Measurements from ENCODE around the gene ADAMTS3. TPM values are rescaled to one million over a fixed set of nuclear protein-coding genes. Genes with fewer than 3 reads are reported as not detected.

ADAMTS3 gene
- total and polyA plus RNA-seq, 9 of the 15 experiments (the other 6 are each of a cell fraction or from before 2014, with no cell fraction given) = 4.0 to 18.0 (median 12.1) TPM

GRCh38 chr4:72582853-72583252, 13.8 kb upstream of the ADAMTS3 start (continued):
- TF ChIP-seq ZNF780A (CRISPR knock-in tag; IDR thresholded peaks at IDR 0.05) = no peak
- no peak for TF ChIP-seq ZFP30 (CRISPR knock-in tag; IDR thresholded peaks at IDR 0.05; ENCODE audit: borderline replicate concordance)
- TF ChIP-seq, protein P1, sequence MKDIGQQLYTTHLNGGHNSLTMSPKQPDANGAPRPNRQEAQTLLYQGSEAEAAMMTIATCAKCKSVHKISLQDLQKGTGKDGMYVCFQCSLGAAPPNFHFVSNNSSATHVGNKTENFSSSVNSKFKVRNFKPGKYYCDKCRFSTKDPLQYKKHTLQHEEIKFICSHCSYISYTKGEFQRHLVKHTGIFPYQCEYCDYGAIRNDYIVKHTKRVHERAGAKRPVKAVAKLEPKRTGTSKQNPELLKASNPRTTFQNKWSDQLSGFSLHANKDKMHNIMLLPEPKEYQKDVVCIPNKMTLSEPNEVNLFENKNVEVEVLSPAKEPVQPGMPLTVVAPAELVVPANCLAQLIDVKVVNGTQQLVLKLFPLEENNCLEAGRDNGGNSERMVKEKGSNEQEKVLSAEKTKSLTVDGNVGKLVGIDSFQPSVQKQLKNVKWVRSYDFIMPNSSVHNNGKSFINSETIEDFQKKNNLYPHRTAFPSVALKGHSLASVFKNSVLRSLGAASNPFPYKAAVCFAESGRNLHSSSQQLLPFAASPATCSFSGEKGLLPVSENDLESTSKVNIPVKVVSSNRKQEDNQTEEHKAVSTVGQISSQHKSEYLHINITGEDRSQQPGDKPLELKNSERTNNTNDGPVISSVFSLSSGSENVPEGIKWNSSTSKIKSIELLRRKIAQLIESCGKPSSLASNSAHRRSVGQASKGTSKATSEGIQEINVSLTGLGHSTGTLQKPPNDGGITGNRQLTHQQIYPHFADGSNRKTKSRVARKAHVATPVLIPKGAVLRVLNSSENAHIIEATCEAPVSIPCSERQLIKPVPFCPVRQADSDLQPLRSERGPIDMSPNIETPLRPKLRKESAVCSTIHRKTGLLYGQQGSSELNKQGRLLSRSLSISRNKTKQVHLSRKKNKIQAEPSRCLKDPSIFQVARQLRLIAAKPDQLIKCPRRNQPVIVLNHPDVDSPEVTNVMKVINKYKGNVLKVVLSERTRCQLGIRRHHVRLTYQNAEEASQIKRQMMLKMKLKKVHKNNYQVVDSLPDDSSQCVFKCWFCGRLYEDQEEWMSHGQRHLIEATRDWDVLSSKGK (CRISPR knock-in tag; IDR thresholded peaks at IDR 0.05) = no peak

- ChIA-PET CTCF (ENCODE audit: low intra/inter-chr PET ratio) (no interaction called here), POLR2A (no interaction called here)
- Histone ChIP-seq H4K20me1 (replicated peaks; ENCODE audit: control insufficient read depth, insufficient read depth, low read length) (no peaks in the 10 kb centered on the region), H3K4me1 (replicated peaks in 1 of 2; ENCODE audit: control insufficient read depth in 2 of 2, insufficient read depth in 2 of 2, low read length in 2 of 2) (no peaks in the 10 kb centered on the region), H2AFZ (ENCODE audit: low read depth, low read length) (no peak overlapping the region), H3K9me3 (replicated peaks; ENCODE audit: control insufficient read depth, insufficient read depth, low read depth, low read length) (no peaks in the 10 kb centered on the region), H3K4me2 (ENCODE audit: insufficient read depth, low read length) (no peak overlapping the region), H3K9me1 (ENCODE audit: control insufficient read depth, insufficient read depth, low read length) (no peaks in the 10 kb centered on the region), H3K9ac (ENCODE audit: insufficient read depth in 1 of 2, low read depth in 2 of 2, low read length in 2 of 2) (no peak overlapping the region), H3K4me3 (no peak overlapping the region), H3K79me2 (ENCODE audit: control insufficient read depth, insufficient read depth, low read length) (no peaks in the 10 kb centered on the region), H3K27ac (ENCODE audit: extremely low read depth, low read depth, low read length) (no peak overlapping the region), H3K36me3 (ENCODE audit: control insufficient read depth, insufficient read depth, low read length) (no peaks in the 10 kb centered on the region), H3K27me3 (ENCODE audit: control insufficient read depth in 2 of 2, insufficient read depth in 2 of 2, low read length in 2 of 2) (no peaks in the 10 kb centered on the region)
- in situ Hi-C loops (cut with MboI) = no loop called here
- no TSS peak for BruUV-seq (replicated peaks)
- ATAC-seq = no peak
- no peak for DNase-seq (ENCODE audit: extremely low read depth in 1 of 4, low spot score in 3 of 4)
- intact Hi-C loops (cut with micrococcal nuclease) = no loop called here
- TF ChIP-seq CEBPB (tag; IDR thresholded peaks at IDR 0.05) = no peak
- TF ChIP-seq SIX5 (IDR thresholded peaks at IDR 0.05; ENCODE audit: borderline replicate concordance in 1 of 2, insufficient read depth in 1 of 2, low read depth in 1 of 2, low read length in 2 of 2) = no peak
- TF ChIP-seq, protein P2, sequence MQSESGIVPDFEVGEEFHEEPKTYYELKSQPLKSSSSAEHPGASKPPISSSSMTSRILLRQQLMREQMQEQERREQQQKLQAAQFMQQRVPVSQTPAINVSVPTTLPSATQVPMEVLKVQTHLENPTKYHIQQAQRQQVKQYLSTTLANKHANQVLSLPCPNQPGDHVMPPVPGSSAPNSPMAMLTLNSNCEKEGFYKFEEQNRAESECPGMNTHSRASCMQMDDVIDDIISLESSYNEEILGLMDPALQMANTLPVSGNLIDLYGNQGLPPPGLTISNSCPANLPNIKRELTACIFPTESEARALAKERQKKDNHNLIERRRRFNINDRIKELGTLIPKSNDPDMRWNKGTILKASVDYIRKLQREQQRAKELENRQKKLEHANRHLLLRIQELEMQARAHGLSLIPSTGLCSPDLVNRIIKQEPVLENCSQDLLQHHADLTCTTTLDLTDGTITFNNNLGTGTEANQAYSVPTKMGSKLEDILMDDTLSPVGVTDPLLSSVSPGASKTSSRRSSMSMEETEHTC (IDR thresholded peaks at IDR 0.05) = no peak
- no peak for TF ChIP-seq CGGBP1 (CRISPR knock-in tag; IDR thresholded peaks at IDR 0.05)
- TF ChIP-seq PRDM10 (IDR thresholded peaks at IDR 0.05; ENCODE audit: partially characterized antibody) = no peak
- TF ChIP-seq EGR1 (conservative IDR thresholded peaks at IDR 0.05) = no peak
- TF ChIP-seq PPARD (CRISPR knock-in tag; IDR thresholded peaks at IDR 0.05) = no peak
- no peak for TF ChIP-seq PTBP1 (IDR thresholded peaks at IDR 0.05; ENCODE audit: low read depth, low read length)
- WGBS (ENCODE audit: insufficient coverage, low coverage, missing lambda C conversion rate) = 82% methylated on average over 6 of the region's 6 CpGs
- FAIRE-seq = no peak
Observed at GRCh38 chr4:72577211-72577610, 8.2 kb upstream of the ADAMTS3 start.

All from K562 (cell line).